GM23338 (cell line): ENCODE results near the gene CCNG1. TPM values are rescaled to one million over a fixed set of nuclear protein-coding genes. Genes with fewer than 3 reads are reported as not detected.

Experiments used
- ATAC-seq: fragments of 200-7000 bp; cut with Tn5 transposase; 3 replicates; pipeline ENCODE4 v1.9.1; 2020
- DNase-seq: peaks from one replicate; pipeline ENCODE4 v3.0.0-alpha.2; 2015; ENCODE audit warnings: low spot score
- H2AFZ ChIP-seq: fragments of 200-600 bp; sonication (generic); 2 replicates; pipeline ENCODE4 v1.8.0; 2016; ENCODE audit warnings: antibody characterized with exemption, mild to moderate bottlenecking, moderate library complexity
- H3F3A ChIP-seq: fragments of 200-600 bp; sonication (generic); replicated peaks from 2 replicates; pipeline ENCODE4 v1.8.0; 2017; ENCODE audit warnings: antibody characterized with exemption, mixed run types, low read depth
- H3K27ac ChIP-seq: fragments of 200-600 bp; sonication (generic); 2 replicates; pipeline ENCODE4 v1.6.1; 2016; ENCODE audit warnings: low read depth
- H3K27me3 ChIP-seq: fragments of 200-600 bp; sonication (generic); 2 replicates; pipeline ENCODE4 v1.8.0; 2016; ENCODE audit warnings: mild to moderate bottlenecking, mixed run types, moderate library complexity; ENCODE audit not compliant: insufficient read depth
- H3K36me3 ChIP-seq: fragments of 200-600 bp; sonication (generic); 2 replicates; pipeline ENCODE4 v1.8.0; 2016; ENCODE audit warnings: mild to moderate bottlenecking; ENCODE audit not compliant: insufficient read depth
- H3K4me1 ChIP-seq: fragments of 200-600 bp; sonication (generic); 2 replicates; pipeline ENCODE4 v1.8.0; 2016; ENCODE audit warnings: mild to moderate bottlenecking, moderate library complexity; ENCODE audit not compliant: insufficient read depth
- H3K4me2 ChIP-seq: fragments of 200-600 bp; sonication (generic); 2 replicates; pipeline ENCODE4 v1.7.1; 2017; ENCODE audit warnings: mixed run types
- H3K4me3 ChIP-seq: fragments of 200-600 bp; sonication (generic); 2 replicates; pipeline ENCODE4 v1.6.1; 2016; ENCODE audit warnings: mixed run types
- H3K79me2 ChIP-seq: fragments of 200-600 bp; sonication (generic); replicated peaks from 2 replicates; pipeline ENCODE4 v1.8.0; 2017; ENCODE audit warnings: mild to moderate bottlenecking; ENCODE audit not compliant: insufficient read depth
- H3K9me2 ChIP-seq: fragments of 200-600 bp; sonication (generic); 2 replicates; pipeline ENCODE4 v1.8.0; 2017; ENCODE audit not compliant: insufficient read depth
- H4K20me1 ChIP-seq: fragments of 200-600 bp; sonication (generic); replicated peaks from 2 replicates; pipeline ENCODE4 v1.8.0; 2017; ENCODE audit warnings: mild to moderate bottlenecking; ENCODE audit not compliant: insufficient read depth
- H3K27ac Mint-ChIP-seq: 2 replicates; pipeline ENCODE4 v1.8.0; 2020; ENCODE audit warnings: inconsistent platforms, mild to moderate bottlenecking, moderate library complexity, mixed read lengths
- H3K27me3 Mint-ChIP-seq: 3 replicates; pipeline ENCODE4 v1.8.0; 2022; ENCODE audit warnings: low read depth, mild to moderate bottlenecking, moderate library complexity, mixed read lengths, inconsistent platforms; ENCODE audit not compliant: insufficient read depth, poor library complexity
- H3K36me3 Mint-ChIP-seq: 3 replicates; pipeline ENCODE4 v1.8.0; 2021; ENCODE audit warnings: low read depth, mild to moderate bottlenecking, inconsistent platforms, moderate library complexity, mixed read lengths
- H3K4me1 Mint-ChIP-seq: 3 replicates; pipeline ENCODE4 v1.8.0; 2020; ENCODE audit warnings: mild to moderate bottlenecking, inconsistent platforms, mixed read lengths
- H3K4me3 Mint-ChIP-seq: 3 replicates; pipeline ENCODE4 v1.8.0; 2021; ENCODE audit warnings: moderate library complexity, mild to moderate bottlenecking, inconsistent platforms, mixed read lengths
- H3K9me3 Mint-ChIP-seq: 3 replicates; pipeline ENCODE4 v1.8.0; 2020; ENCODE audit warnings: moderate library complexity, mild to moderate bottlenecking, inconsistent platforms, mixed read lengths
- CREB1 ChIP-seq: fragments of 250-450 bp; sonication (Bioruptor Pico); IDR thresholded peaks from 2 replicates; pipeline ENCODE4 v1.5.0; 2020; ENCODE audit warnings: low read depth, mild to moderate bottlenecking, moderate library complexity
- CTCF ChIP-seq, 2 experiments: fragments of 200-600 bp in 1 of 2; sonication (generic) in 1 of 2; conservative IDR thresholded peaks; 2 replicates each; pipeline versions ENCODE4 v1.5.1 to v1.6.1; 2016 to 2017; ENCODE audit warnings: antibody characterized with exemption in 2 of 2, low read depth in 2 of 2, mild to moderate bottlenecking in 2 of 2, moderate library complexity in 1 of 2
- EZH2 ChIP-seq: fragments of 200-600 bp; sonication (generic); IDR thresholded peaks from one replicate; pipeline ENCODE4 v1.8.0; 2017; ENCODE audit warnings: antibody characterized with exemption, mild to moderate bottlenecking, low read depth; ENCODE audit not compliant: unreplicated experiment
- JUNB ChIP-seq: IDR thresholded peaks from one replicate; pipeline ENCODE4 v1.6.1; 2016; ENCODE audit warnings: antibody characterized with exemption; ENCODE audit not compliant: unreplicated experiment
- NANOG ChIP-seq: IDR thresholded peaks from 2 replicates; pipeline ENCODE4 v1.6.1; 2016; ENCODE audit warnings: antibody characterized with exemption, borderline replicate concordance
- POLR2AphosphoS5 ChIP-seq: IDR thresholded peaks from 2 replicates; pipeline ENCODE4 v1.6.1; 2016; ENCODE audit warnings: antibody characterized with exemption, low read depth
- REST ChIP-seq: IDR thresholded peaks from one replicate; pipeline ENCODE4 v1.6.1; 2018; ENCODE audit warnings: antibody characterized with exemption; ENCODE audit not compliant: unreplicated experiment
- ZNF114 ChIP-seq: fragments of 250-450 bp; sonication (Bioruptor Pico); IDR thresholded peaks from 2 replicates; pipeline ENCODE4 v1.5.0; 2020; ENCODE audit warnings: mild to moderate bottlenecking, moderate library complexity
- ZNF331 ChIP-seq: fragments of 250-450 bp; sonication (Bioruptor Pico); IDR thresholded peaks from 2 replicates; pipeline ENCODE4 v1.5.0; 2020; ENCODE audit warnings: low read depth, mild to moderate bottlenecking, moderate library complexity
- ZNF462 ChIP-seq: fragments of 250-450 bp; sonication (Bioruptor Pico); IDR thresholded peaks from 2 replicates; pipeline ENCODE4 v1.5.0; 2020; ENCODE audit warnings: mild to moderate bottlenecking, moderate library complexity
- polyA plus RNA-seq: library from polyadenylated mRNA; unstranded; fragments of >200 nt; fragmentation: Nextera tagmentation; extraction: Ambion mirVana; gene quantifications from 2 replicates; pipeline ENCODE4 v1.2.1, GENCODE V29; 2016
- total RNA-seq: library from RNA; depleted of rRNA; stranded (reverse); fragments of >200 nt; shearing (Covaris generic); gene quantifications from 2 replicates; pipeline ENCODE4 v1.2.3, GENCODE V29; 2014

CCNG1 gene
- total and polyA plus RNA-seq, 2 experiments from 2014 or later, result 431 to 496 TPM

- Histone ChIP-seq H3K79me2 (no peaks in the 10 kb centered on the region; the same call in 1 of the 2 replicates), H4K20me1 (no peaks in the 10 kb centered on the region), H3K9me2 (no peaks in the 10 kb centered on the region), H3F3A (no peaks in the 10 kb centered on the region), H3K4me1 (0 out of 2 replicates have a peak, but pooled peaks cover 5% of the 10 kb centered on the region), H3K27me3 (no peaks in the 10 kb centered on the region), H2AFZ (no peak overlapping the region), H3K4me2 (no peak overlapping the region), H3K4me3 (no peak overlapping the region), H3K27ac (no peak overlapping the region), H3K36me3 (peaks cover 57% of the 10 kb centered on the region)
- peak; percentile 98 for ATAC-seq
- H3K9me3 Mint-ChIP-seq, result peaks cover 23% of the 10 kb centered on the region
- H3K36me3 Mint-ChIP-seq, result peaks cover 83% of the 10 kb centered on the region
- peak; percentile 79 for DNase-seq
- TF ChIP-seq EZH2 (no peak), ZNF114 (CRISPR knock-in tag) (no peak), CREB1 (no peak), JUNB (no peak), REST (no peak), CTCF (conservative IDR thresholded peaks at IDR 0.05; ENCODE audit: low read depth in 2 of 2) (peak; percentile 62 to 75)
- H3K4me3 Mint-ChIP-seq, result no peak overlapping the region
- H3K27ac Mint-ChIP-seq, result no peak overlapping the region
- peaks cover 3% of the 10 kb centered on the region; the same call in 1 of the 3 replicates for H3K4me1 Mint-ChIP-seq
- H3K27me3 Mint-ChIP-seq, result no peaks in the 10 kb centered on the region
Observed at GRCh38 chr5:163489055-163489744, 51.8 kb downstream of the CCNG1 start.

- Mint-ChIP-seq H3K27me3 (no peaks in the 10 kb centered on the region), H3K9me3 (peaks cover 23% of the 10 kb centered on the region), H3K4me3 (no peak overlapping the region), H3K27ac (no peak overlapping the region), H3K36me3 (peaks cover 79% of the 10 kb centered on the region), H3K4me1 (peaks cover 3% of the 10 kb centered on the region; the same call in 1 of the 3 replicates)
- Histone ChIP-seq H4K20me1 (no peaks in the 10 kb centered on the region), H3K4me2 (no peak overlapping the region), H3K9me2 (no peaks in the 10 kb centered on the region), H3K4me3 (no peak overlapping the region), H3K27ac (no peak overlapping the region), H3F3A (no peaks in the 10 kb centered on the region), H3K79me2 (no peaks in the 10 kb centered on the region; the same call in 1 of the 2 replicates), H3K27me3 (no peaks in the 10 kb centered on the region), H2AFZ (no peak overlapping the region), H3K4me1 (0 out of 2 replicates have a peak, but pooled peaks cover 5% of the 10 kb centered on the region), H3K36me3 (peaks cover 53% of the 10 kb centered on the region)
- no peak for ATAC-seq
- no peak for DNase-seq
- TF ChIP-seq ZNF462 (CRISPR knock-in tag), result no peak
- TF ChIP-seq POLR2AphosphoS5, result no peak
- TF ChIP-seq EZH2, result no peak
- no peak for TF ChIP-seq NANOG
- no peak for TF ChIP-seq ZNF114 (CRISPR knock-in tag)
- no peak for TF ChIP-seq ZNF331 (CRISPR knock-in tag)
- TF ChIP-seq JUNB, result no peak
Observed at GRCh38 chr5:163489745-163490075, 52.3 kb downstream of the CCNG1 start.
